ENCODE data around the gene LIMCH1.

The LIMCH1 gene

GRCh38 chr4:41561244-41561643, 23.3 kb downstream of the LIMCH1 start:
- DNase-seq (ENCODE audit: low read depth in 2 of 2), result no peak

DNA sequence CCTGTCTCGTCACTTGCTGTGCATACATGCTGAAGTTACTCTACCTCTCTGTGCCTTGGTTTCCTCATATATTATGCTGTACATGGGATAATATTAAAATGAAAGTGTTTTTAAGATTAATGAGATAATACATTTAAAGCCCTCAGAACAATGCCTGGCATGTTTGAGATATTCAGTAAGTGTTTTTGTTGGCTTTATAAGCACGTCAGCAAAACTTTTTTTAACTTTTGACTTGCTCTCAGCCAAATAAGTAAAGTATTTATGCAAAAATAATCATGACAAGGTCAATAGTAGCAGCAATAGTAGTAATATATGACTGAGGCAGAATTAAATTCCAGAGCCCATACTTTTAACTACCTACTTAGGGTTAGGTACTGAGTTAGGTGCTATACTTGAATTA, 29.2 kb downstream of the LIMCH1 start:
- DNase-seq (ENCODE audit: low read depth in 2 of 2), result no peak

GRCh38 chr4:41568363-41568762, 30.4 kb downstream of the LIMCH1 start:
- DNase-seq (ENCODE audit: low read depth in 2 of 2), result no peak

DNA sequence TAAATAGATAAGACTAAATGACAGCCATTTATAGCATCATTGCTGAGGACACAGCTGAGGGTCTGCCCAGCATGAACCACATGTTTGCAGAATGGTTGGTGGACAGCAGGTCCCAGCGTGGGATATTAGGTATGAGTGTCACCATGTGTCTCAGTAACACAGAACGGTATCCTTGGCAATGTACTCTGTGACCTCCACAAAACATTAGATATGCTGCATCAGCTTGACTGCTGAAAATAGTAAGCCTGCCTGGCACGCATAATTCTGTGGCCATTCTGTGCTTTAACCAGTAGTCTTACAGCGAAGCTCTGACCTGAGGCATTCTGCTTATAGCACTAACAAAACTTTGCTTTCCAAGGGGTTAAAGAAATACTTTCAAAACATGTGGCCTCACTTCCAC, 32.0 kb downstream of the LIMCH1 start:
- DNase-seq (ENCODE audit: low read depth in 2 of 2), result no peak

DNA sequence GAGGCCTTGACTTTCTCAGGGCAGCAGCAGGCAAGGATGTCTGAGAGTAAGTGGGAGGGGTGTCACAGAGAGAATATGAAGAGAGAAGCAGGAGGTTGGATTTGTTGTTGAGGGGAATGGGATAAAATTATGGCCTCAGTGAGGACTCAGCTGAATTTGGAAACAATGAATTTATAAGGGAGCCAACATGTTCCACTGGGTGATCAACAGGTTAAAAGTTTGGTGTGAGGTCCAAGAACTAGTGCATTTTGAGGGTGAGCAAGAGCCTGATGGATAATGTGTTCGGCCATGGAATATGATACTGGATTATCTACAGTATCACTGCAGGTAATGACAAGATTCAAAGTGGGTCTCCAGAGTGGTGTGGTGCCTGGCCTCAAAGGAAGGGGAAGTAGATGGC, 33.5 kb downstream of the LIMCH1 start:
- DNase-seq (ENCODE audit: low read depth in 2 of 2), result no peak

DNA sequence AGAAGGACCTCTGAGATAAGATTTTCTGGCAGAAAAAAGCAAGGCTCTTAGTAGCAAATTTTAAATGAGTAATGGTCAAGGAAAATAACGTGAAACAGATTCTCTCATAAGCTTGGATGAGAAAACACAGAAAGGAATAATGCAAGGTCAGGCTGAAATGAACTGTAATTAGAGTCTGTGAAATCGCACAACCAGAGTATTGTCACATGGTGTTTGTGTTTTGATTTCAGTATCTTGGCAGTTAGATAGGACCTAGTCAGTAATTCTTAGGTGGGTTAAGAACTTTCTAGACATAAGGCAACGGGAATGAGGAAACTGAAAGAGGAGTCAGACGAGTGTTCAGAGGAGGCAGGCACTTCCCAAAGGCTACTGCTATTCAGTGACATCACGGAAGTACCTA, 34.6 kb downstream of the LIMCH1 start:
- no peak for DNase-seq (ENCODE audit: low read depth in 2 of 2)

- DNase-seq (ENCODE audit: low read depth in 2 of 2), result no peak
Observed at GRCh38 chr4:41572956-41573355, 35.0 kb downstream of the LIMCH1 start.

DNA sequence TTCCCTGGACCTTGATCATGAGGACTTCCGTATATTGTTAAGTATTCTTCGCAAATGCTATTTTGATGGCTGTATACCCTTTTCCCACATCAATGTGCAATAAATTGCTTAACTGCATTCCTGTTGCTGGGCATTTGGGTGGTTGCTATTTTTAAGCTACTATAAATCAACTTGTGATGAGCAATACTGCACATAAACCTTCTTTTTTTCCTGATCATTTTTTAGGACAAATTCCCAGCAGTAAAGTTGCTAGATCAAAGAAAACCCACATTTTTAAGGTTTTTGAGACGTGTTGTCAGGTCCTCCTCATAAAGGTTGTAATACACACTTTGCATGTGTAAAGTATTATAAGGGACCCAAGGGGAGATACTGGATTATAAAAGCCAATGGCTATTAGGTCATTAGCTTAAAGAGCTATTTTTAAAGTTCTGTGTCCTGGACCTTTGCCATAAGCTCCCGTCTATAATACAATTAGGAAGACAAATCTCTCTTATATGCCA, 35.6 kb downstream of the LIMCH1 start:
- DNase-seq (ENCODE audit: low read depth in 2 of 2), result no peak

DNA sequence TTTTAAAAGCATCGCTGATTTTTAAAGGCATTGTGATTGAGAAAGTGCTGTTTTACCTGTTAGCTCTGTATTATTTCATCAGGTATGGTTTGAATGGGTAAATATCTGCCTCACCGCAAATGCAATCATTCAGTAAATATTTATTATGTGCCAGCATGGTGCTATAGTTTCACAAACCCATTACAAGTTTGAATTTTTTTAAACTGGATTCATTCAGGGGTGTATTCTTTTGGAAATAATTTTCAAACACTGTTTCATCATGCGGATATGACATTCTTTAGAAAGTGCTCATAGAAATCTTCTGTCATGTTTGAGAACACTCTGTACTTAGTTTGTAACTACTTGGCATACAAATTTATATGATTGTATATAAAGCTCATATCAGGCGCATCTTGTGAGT, 37.2 kb downstream of the LIMCH1 start:
- DNase-seq (ENCODE audit: low read depth in 2 of 2), result no peak

- no peak for DNase-seq (ENCODE audit: low read depth in 2 of 2)
Observed at GRCh38 chr4:41575665-41576064, 37.7 kb downstream of the LIMCH1 start.

DNA sequence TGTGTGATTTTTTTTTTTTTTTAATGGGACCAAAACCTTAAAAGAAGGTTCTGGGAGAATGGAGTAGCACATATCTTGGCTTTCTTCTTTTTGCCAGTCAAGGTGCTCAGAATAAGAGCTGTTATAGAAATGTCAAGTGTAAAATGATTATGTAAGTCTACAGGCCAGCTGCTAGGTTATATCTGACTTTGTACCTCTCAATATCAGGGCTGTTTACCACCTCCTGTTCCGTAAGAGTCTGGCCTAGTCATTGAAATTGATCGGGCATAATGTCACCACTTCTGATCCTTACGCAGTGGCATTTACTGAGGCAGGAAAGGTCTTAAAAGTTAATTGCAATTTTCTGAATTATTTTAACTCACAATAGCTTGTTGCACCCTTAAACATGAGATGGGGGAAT, 41.1 kb downstream of the LIMCH1 start:
- no peak for DNase-seq (ENCODE audit: low read depth in 2 of 2)

DNA sequence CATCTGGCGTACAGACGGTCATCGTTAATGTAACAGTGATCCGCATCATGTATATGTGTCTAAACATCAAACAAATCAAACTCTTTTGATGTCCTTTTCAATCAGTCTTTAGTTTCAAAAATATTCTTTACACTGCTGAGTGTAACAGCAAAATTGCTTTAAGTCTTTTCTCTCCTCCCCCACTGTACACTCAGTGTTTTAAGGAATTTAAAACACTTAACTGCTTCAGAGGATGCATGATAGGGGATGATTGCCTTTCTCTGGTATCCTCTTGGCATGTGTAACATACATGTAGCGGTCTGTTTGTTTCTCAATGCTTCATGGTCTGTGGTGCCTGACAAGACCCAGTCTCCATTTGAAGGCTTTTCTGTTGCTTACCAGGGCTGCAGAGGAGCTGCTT, 41.6 kb downstream of the LIMCH1 start:
- no peak for DNase-seq (ENCODE audit: low read depth in 2 of 2)

DNA sequence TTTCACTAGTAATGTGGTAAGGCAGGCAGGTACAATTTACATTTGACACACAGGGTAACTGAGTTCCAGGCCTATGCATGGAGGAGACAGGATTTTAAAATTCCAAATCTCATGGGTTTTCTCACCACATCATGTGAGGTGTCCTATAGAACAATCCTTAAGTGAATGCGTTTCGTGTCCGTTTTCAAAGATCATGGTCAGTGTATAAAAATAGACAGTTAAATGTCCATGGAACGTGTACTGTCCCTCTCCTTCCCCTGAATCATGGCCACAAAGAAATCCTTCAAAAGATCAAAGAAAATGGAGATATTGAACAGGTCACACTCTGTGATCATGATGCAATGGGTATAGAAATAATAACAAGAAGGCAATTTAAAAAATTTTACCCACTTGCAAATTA, 42.0 kb downstream of the LIMCH1 start:
- DNase-seq (ENCODE audit: low read depth in 2 of 2), result no peak

GRCh38 chr4:41586675-41587225, 48.8 kb downstream of the LIMCH1 start:
- DNase-seq (ENCODE audit: low read depth in 2 of 2), result no peak

DNA sequence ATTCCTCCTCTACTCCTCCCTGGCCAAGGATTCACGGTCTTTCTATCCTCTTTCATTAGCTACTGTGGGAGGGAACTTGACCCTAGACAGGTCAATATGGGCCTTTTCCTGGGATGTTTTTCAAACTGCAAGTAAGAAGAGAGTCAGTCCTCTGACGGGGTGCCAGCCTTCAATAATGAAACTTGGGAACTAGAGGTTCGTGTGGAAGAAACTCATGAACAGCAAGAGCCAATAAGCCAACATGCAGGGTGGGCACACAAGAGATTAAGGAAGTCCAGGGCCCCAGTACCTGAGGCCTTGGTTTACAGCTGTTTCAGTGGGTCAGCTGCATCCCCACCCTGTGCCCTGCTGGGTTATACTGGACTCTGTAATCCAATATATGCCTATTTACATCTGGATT, 49.3 kb downstream of the LIMCH1 start:
- no peak for DNase-seq (ENCODE audit: low read depth in 2 of 2)

- DNase-seq (ENCODE audit: low read depth in 2 of 2), result no peak
Observed at GRCh38 chr4:41590591-41590990, 52.6 kb downstream of the LIMCH1 start.

DNA sequence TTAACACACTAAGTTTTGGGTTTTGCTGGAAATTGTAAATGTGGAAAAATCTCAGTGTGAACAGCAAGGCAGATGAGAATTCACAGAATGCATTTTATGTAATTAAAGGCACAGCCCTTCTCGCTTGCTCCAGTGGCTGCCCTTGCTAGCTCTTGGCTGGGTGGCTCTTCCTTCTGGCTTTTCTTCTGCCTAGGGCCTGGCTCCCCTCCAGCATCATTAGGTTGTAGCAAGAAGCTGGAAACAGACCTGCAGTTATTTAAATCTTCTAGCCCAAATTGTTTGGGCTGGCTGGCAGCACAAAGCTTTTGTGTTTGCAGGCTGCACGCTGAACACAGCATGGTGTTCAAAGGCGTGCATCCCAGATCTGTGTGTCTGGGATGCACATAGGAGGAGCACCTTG, 56.5 kb downstream of the LIMCH1 start:
- DNase-seq (ENCODE audit: low read depth in 2 of 2), result no peak

GRCh38 chr4:41597494-41597893, 59.5 kb downstream of the LIMCH1 start:
- no peak for DNase-seq (ENCODE audit: low read depth in 2 of 2)

DNA sequence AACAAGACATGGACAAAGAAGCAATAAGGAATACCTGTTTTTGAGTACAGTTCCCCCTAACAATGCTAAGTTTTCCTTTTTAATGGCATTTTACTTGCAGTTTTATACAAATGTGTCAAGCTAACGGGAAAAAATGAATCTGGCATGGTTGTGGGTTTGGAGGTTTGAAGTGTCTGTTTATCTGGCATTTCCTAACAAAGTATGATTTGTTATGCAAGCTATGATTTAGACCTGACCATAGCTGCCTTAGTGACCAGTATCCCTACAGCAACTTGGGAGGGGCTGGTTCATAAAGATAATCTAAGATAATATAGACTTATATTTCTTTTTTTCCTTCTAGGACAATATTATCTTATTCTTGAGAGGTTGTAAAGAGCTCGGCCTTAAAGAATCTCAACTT, 60.6 kb downstream of the LIMCH1 start:
- no peak for DNase-seq (ENCODE audit: low read depth in 2 of 2)

DNA sequence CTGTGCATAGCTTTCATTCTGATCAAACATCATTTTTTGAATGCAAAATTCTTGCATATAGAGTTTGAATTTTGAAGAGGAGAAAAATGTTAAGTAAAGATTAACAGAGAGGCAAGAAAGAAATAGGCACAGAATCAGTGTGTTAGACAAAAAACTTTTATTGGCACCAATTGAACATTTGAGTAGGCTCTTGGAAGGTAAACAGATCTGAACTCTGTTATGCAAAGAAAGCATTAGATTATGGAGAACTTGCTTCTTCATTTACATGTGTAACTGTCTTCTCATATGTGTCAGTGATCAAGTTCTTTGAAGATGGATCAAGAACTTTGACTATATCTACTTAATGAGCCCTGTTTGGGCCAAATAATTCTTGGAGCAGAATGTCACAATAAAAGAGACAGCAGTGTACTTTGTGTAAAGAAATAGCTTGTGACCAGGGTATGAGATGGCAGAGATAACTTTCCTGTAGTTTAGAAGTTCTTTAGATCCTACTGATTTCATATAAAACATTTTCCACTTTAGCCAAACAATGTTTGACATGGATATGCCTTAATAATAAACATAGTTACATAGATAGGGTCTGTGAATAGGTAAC, 61.3 kb downstream of the LIMCH1 start:
- DNase-seq (ENCODE audit: low read depth in 2 of 2), result no peak

DNA sequence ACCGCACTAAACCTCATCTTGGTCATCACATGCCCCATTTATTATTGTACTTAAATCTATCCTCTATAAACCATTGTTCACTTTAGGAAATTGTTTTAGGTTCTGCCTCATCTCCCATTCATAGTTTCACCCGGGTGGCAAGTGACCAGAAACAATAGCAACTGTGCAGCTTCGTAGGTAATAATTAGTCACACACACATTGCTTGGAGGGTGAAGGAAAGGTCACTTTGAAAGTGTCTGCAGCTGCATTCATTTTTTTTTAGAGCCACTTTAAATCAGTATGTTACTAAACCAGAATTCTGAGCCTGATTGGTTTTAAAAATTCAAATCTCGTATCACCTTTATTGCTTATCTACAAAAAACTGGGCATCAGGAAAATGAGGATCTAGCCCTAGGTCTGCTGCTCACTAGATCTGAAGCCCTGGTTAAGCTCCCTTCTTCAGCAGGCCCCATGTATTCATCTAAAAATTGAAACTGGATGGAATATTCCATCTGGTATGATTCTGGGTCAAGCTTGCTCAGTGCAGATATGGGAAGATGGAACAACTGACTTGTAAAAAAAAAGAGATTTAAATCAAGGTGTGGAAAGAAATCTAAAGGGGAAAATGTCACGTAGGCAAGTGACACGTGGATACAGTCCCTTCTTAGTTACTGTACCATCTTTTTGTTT, 62.4 kb downstream of the LIMCH1 start:
- no peak for DNase-seq (ENCODE audit: low read depth in 2 of 2)

- DNase-seq (ENCODE audit: low read depth in 2 of 2), result no peak
Observed at GRCh38 chr4:41601025-41601424, 63.1 kb downstream of the LIMCH1 start.

GRCh38 chr4:41602113-41602512, 64.2 kb downstream of the LIMCH1 start:
- DNase-seq (ENCODE audit: low read depth in 2 of 2), result no peak

All from stimulated activated CD8-positive, alpha-beta memory T cell treated with anti-CD3 and anti-CD28 coated beads, Interleukin-7, amount 100 ng/mL, for 1 hour (primary cell).